Keratinocyte (primary cell): ENCODE measurements around the gene LINC01488. TPM values are rescaled to one million over a fixed set of nuclear protein-coding genes. Genes with fewer than 3 reads are reported as not detected.

ENCODE experiments used
- DNase-seq: peaks from one replicate; pipeline ENCODE4 v3.0.0-alpha.2; 2011; ENCODE audit warnings: low read depth, missing footprints, low spot score
- FAIRE-seq: peaks from 2 replicates; lab custom pipeline; 2011; peaks lifted over from hg19 to GRCh38; lab: Jason Lieb, UNC
- H2AFZ ChIP-seq: 2 replicates; pipeline ENCODE4 v1.6.0; 2012; ENCODE audit warnings: low read length, control low read depth, inconsistent platforms; ENCODE audit not compliant: control insufficient read depth
- H3K27ac ChIP-seq: 2 replicates; pipeline ENCODE4 v1.5.1; 2011; ENCODE audit warnings: low read length; ENCODE audit not compliant: control insufficient read depth, insufficient read depth
- H3K27me3 ChIP-seq: 3 replicates; pipeline ENCODE4 v1.6.0; 2011; ENCODE audit warnings: low read length; ENCODE audit not compliant: control insufficient read depth, insufficient read depth; ENCODE audit errors: extremely low read depth
- H3K36me3 ChIP-seq, 2 experiments: 2 replicates in 1 of 2; 3 replicates in 1 of 2; pipeline ENCODE4 v1.5.1; 2011; ENCODE audit warnings: low read length in 2 of 2, mild to moderate bottlenecking in 1 of 2; ENCODE audit not compliant: control insufficient read depth in 2 of 2, insufficient read depth in 2 of 2; ENCODE audit errors: extremely low read depth in 1 of 2
- H3K4me1 ChIP-seq: 3 replicates; pipeline ENCODE4 v1.5.1; 2011; ENCODE audit warnings: low read length; ENCODE audit not compliant: control insufficient read depth, insufficient read depth; ENCODE audit errors: extremely low read depth
- H3K4me2 ChIP-seq: 3 replicates; pipeline ENCODE4 v1.6.0; 2011; ENCODE audit warnings: low read depth, low read length; ENCODE audit not compliant: control insufficient read depth, insufficient read depth; ENCODE audit errors: extremely low read depth
- H3K4me3 ChIP-seq, 3 experiments: fragments of 200-600 bp in 1 of 3; sonication (generic) in 1 of 3; 2 replicates in 2 of 3; 3 replicates in 1 of 3; pipeline ENCODE4 v1.5.1; 2011 to 2016; ENCODE audit warnings: low read length in 3 of 3, mild to moderate bottlenecking in 3 of 3, control low read depth in 2 of 3, inconsistent platforms in 1 of 3, low read depth in 1 of 3, mixed read lengths in 1 of 3, mixed run types in 1 of 3, moderate library complexity in 1 of 3; ENCODE audit not compliant: control insufficient read depth in 2 of 3, insufficient read depth in 2 of 3; ENCODE audit errors: extremely low read depth in 1 of 3
- H3K79me2 ChIP-seq: 2 replicates; pipeline ENCODE4 v1.6.0; 2012; ENCODE audit warnings: low read length; ENCODE audit not compliant: control insufficient read depth, insufficient read depth
- H3K9ac ChIP-seq: 3 replicates; pipeline ENCODE4 v1.6.0; 2011; ENCODE audit warnings: low read length; ENCODE audit not compliant: control insufficient read depth, insufficient read depth; ENCODE audit errors: extremely low read depth
- H3K9me1 ChIP-seq: 3 replicates; pipeline ENCODE4 v1.6.0; 2011; ENCODE audit warnings: low read length; ENCODE audit not compliant: control insufficient read depth, insufficient read depth; ENCODE audit errors: extremely low read depth
- H3K9me3 ChIP-seq: 2 replicates; pipeline ENCODE4 v1.5.1; 2012; ENCODE audit warnings: low read depth, low read length; ENCODE audit not compliant: control insufficient read depth
- H4K20me1 ChIP-seq: 3 replicates; pipeline ENCODE4 v1.6.0; 2011; ENCODE audit warnings: low read length; ENCODE audit not compliant: control insufficient read depth, insufficient read depth; ENCODE audit errors: extremely low read depth
- EZH2 ChIP-seq: IDR thresholded peaks from one replicate; pipeline ENCODE4 v1.6.1; 2012; ENCODE audit warnings: inconsistent platforms, mild to moderate bottlenecking, low read length, moderate library complexity
- dilution Hi-C: fragments of 300-500 bp; cut with MboI; formaldehyde crosslinking; loops from one replicate; pipeline ENCODE4 v1.7.0; 2020; ENCODE audit warnings: low sequenced_read_pairs; ENCODE audit not compliant: extremely low pct_ligation_motif_present
- polyA minus RNA-seq, 3 experiments: library from RNA; depleted of rRNA, polyadenylated mRNA; stranded (reverse); fragments of >200 nt; gene quantifications; 1 replicate in 1 of 3; 2 replicates in 1 of 3; 3 replicates in 1 of 3; pipeline ENCODE4 v1.2.3, GENCODE V29; 2011
- polyA plus RNA-seq, 5 experiments: library from polyadenylated mRNA; depleted of rRNA in 3 of 5; stranded (reverse) in 3 of 5; stranded (forward) in 1 of 5; unstranded in 1 of 5; fragments of >200 nt; gene quantifications; 1 replicate in 1 of 5; 2 replicates in 3 of 5; 3 replicates in 1 of 5; pipeline versions ENCODE4 v1.2.1 to v1.2.3, GENCODE V29; 2011 to 2012; ENCODE audit warnings: missing spikeins in 2 of 5, low read depth in 1 of 5, low replicate concordance in 1 of 5
- TF ChIP-seq, protein P1 (sequence below), 3 experiments: IDR thresholded peaks in 1 of 3; conservative IDR thresholded peaks in 1 of 3; optimal IDR thresholded peaks in 1 of 3; 2 replicates in 2 of 3; 3 replicates in 1 of 3; pipeline versions ENCODE3 to v1.5.1; 2011; ENCODE audit warnings: low read length in 3 of 3, mild to moderate bottlenecking in 3 of 3, moderate library complexity in 2 of 3, control low read depth in 1 of 3, inconsistent platforms in 1 of 3; ENCODE audit not compliant: insufficient read depth in 2 of 3; ENCODE audit errors: extremely low read depth in 1 of 3

Gene LINC01488
- polyA plus RNA-seq: not detected in 3 replicates
- not detected for polyA plus RNA-seq (2011; ENCODE audit: low read depth)
- polyA plus RNA-seq (2011; cell fraction: cytosol; rRNA removed): not detected in 2 replicates
- not detected in 2 replicates for polyA plus RNA-seq (2011; cell fraction: nucleus; rRNA removed)
- polyA plus RNA-seq (2012; ENCODE audit: low replicate concordance): not detected in 2 replicates
- not detected in 3 replicates for polyA minus RNA-seq
- not detected for polyA minus RNA-seq (2011; cell fraction: cytosol; rRNA and poly(A)+ RNA removed)
- polyA minus RNA-seq (2011; cell fraction: nucleus; rRNA and poly(A)+ RNA removed): not detected in 2 replicates

DNA sequence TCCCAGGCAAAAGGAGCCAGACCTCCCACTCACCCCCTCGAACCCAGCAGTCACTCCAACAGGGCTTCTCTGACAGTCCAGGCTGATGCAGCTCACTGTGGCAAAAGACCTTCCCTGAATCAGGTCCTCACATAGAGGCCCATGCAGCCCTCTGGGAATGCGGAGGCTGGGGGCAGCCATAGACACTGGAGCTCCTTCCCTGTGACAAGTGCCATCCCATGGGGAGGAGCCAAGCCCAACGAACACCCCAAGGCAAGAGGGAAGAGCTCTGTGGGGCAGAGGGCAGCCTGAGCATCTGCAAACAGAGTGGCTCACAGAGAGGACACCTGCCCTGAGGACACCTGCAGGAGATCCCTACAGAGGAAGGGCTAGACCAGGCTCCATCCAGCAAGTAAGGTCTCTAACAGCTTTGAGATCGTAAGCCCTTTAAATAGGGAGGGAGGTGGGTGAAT, at the start of gene LINC01488:
Gene LINC01488 (plus strand): TSS at position 271 of the 452 bp plus-strand sequence.
- dilution Hi-C loops: no loop called here
- Histone ChIP-seq H2AFZ (no peak within 1 kb of the TSS), H3K4me2 (no peak within 1 kb of the TSS), H3K36me3 (no peaks in the 10 kb centered on the region), H3K79me2 (no peaks in the 10 kb centered on the region), H3K4me3 (no peak within 1 kb of the TSS), H3K27me3 (peaks cover 17% of the 10 kb centered on the region), H3K9me3 (peaks cover 3% of the 10 kb centered on the region), H3K9ac (no peak within 1 kb of the TSS), H4K20me1 (no peaks in the 10 kb centered on the region), H3K9me1 (no peaks in the 10 kb centered on the region), H3K27ac (no peak within 1 kb of the TSS), H3K4me1 (no peaks in the 10 kb centered on the region)
- FAIRE-seq (no peak), DNase-seq (no peak)
- no peak for TF ChIP-seq EZH2
- TF ChIP-seq, protein P1, sequence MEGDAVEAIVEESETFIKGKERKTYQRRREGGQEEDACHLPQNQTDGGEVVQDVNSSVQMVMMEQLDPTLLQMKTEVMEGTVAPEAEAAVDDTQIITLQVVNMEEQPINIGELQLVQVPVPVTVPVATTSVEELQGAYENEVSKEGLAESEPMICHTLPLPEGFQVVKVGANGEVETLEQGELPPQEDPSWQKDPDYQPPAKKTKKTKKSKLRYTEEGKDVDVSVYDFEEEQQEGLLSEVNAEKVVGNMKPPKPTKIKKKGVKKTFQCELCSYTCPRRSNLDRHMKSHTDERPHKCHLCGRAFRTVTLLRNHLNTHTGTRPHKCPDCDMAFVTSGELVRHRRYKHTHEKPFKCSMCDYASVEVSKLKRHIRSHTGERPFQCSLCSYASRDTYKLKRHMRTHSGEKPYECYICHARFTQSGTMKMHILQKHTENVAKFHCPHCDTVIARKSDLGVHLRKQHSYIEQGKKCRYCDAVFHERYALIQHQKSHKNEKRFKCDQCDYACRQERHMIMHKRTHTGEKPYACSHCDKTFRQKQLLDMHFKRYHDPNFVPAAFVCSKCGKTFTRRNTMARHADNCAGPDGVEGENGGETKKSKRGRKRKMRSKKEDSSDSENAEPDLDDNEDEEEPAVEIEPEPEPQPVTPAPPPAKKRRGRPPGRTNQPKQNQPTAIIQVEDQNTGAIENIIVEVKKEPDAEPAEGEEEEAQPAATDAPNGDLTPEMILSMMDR (optimal IDR thresholded peaks at IDR 0.05 in 1 of 3, IDR thresholded peaks at IDR 0.05 in 1 of 3, conservative IDR thresholded peaks at IDR 0.05 in 1 of 3; ENCODE audit: extremely low read depth in 1 of 3, insufficient read depth in 2 of 3, low read length in 3 of 3): no peak

DNA sequence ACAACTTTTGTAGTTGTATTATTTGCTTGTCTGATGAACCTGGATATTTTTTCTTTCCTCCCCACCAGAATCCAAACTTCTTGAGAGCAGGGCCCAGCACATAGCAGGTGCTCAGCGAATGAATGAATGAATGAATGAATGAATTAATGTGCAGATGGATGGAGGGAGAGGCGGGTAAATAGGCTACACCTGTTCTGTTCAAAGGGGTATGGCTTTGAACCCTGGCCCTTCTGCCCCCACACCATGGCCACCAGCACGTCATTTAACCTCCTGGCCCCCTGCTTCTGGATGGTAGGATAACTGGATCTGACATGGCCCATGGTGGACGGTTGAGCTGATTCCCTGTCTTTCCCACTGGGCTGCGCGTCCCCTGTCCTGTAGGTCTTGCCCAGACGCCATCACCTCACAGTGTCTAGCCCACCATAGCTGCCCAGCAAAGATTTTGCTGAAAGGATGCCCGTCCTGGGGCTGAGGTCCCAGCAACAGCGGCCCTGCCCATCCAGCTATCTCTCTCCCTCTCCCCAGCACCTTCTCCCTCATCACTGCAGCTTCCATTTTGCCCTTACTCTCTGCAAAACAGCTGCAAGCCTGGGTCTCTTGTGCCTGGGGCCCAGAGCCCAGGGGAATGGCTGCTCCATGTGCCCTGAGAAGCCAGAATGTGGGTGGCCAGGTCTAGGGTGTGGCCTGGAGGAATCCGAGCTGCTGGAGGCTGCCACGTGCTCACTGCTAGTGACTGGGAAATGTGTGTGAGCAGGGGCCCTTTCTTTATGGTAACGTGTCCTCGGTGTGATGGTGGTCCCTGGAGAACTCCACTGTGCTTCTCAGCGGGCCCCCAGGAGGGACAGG, 49.3 kb upstream of the LINC01488 start:
- no peak for TF ChIP-seq EZH2
- TF ChIP-seq, protein P1 (optimal IDR thresholded peaks at IDR 0.05 in 1 of 3, IDR thresholded peaks at IDR 0.05 in 1 of 3, conservative IDR thresholded peaks at IDR 0.05 in 1 of 3; ENCODE audit: extremely low read depth in 1 of 3, insufficient read depth in 2 of 3, low read length in 3 of 3): no peak
- no peaks in the 10 kb centered on the region for H4K20me1 ChIP-seq
- H3K79me2 ChIP-seq: no peaks in the 10 kb centered on the region
- no peak overlapping the region for H3K9ac ChIP-seq
- FAIRE-seq (no peak), DNase-seq (no peak)
- peaks cover 10% of the 10 kb centered on the region for H3K27me3 ChIP-seq
- H3K4me3 ChIP-seq: no peak overlapping the region
- H3K27ac ChIP-seq: no peak overlapping the region
- dilution Hi-C loops: no loop called here
- no peak overlapping the region for H3K4me2 ChIP-seq
- no peaks in the 10 kb centered on the region for H3K9me1 ChIP-seq
- peak overlapping the region; percentile 23 for H2AFZ ChIP-seq
- peaks cover 8% of the 10 kb centered on the region for H3K4me1 ChIP-seq
- no peaks in the 10 kb centered on the region for H3K9me3 ChIP-seq
- no peaks in the 10 kb centered on the region for H3K36me3 ChIP-seq
